NT2/D1 (cell line): ENCODE results near the gene IMMP2L.

Experiments
- DNase-seq: peaks from one replicate; pipeline ENCODE4 v3.0.0-alpha.2; 2011; ENCODE audit warnings: low read depth, low spot score
- H3K27me3 ChIP-seq: 2 replicates; pipeline ENCODE4 v1.6.0; 2011; ENCODE audit warnings: mild to moderate bottlenecking; ENCODE audit not compliant: insufficient read length, insufficient read depth
- H3K36me3 ChIP-seq: 2 replicates; pipeline ENCODE4 v1.6.1; 2011; ENCODE audit warnings: mild to moderate bottlenecking, low read length, mixed read lengths; ENCODE audit not compliant: insufficient read depth, insufficient read length
- H3K4me1 ChIP-seq: 2 replicates; pipeline ENCODE4 v1.5.1; 2011; ENCODE audit not compliant: insufficient read depth, insufficient read length
- H3K4me3 ChIP-seq: 2 replicates; pipeline ENCODE4 v1.5.1; 2011; ENCODE audit warnings: low read depth; ENCODE audit not compliant: insufficient read length
- H3K9ac ChIP-seq: 2 replicates; pipeline ENCODE4 v1.6.0; 2011; ENCODE audit warnings: low read depth; ENCODE audit not compliant: insufficient read length
- H3K9me3 ChIP-seq: 2 replicates; pipeline ENCODE4 v1.5.1; 2011; ENCODE audit warnings: mild to moderate bottlenecking, low read length; ENCODE audit not compliant: insufficient read depth
- SUZ12 ChIP-seq: IDR thresholded peaks from 2 replicates; pipeline ENCODE4 v1.6.1; 2011; ENCODE audit not compliant: insufficient read length, insufficient read depth; ENCODE audit errors: extremely low read depth
- YY1 ChIP-seq: IDR thresholded peaks from 2 replicates; pipeline ENCODE4 v1.6.1; 2011; ENCODE audit not compliant: insufficient read length, insufficient read depth
- ZNF274 ChIP-seq: IDR thresholded peaks from 2 replicates; pipeline ENCODE4 v1.6.1; 2011; ENCODE audit warnings: mild to moderate bottlenecking, low read depth, low read length

IMMP2L gene

GRCh38 chr7:111105269-111105668 lies 457.0 kb downstream of the IMMP2L start:
- Histone ChIP-seq H3K4me3 (no peak overlapping the region), H3K9me3 (no peaks in the 10 kb centered on the region), H3K36me3 (no peaks in the 10 kb centered on the region), H3K27me3 (no peaks in the 10 kb centered on the region), H3K4me1 (no peaks in the 10 kb centered on the region), H3K9ac (no peak overlapping the region)
- no peak for DNase-seq
- TF ChIP-seq YY1 (no peak), ZNF274 (no peak), SUZ12 (no peak)

GRCh38 chr7:111104710-111105109 lies 457.6 kb downstream of the IMMP2L start:
- Histone ChIP-seq H3K9ac (no peak overlapping the region), H3K4me3 (no peak overlapping the region)
- TF ChIP-seq ZNF274 = no peak
- no peak for TF ChIP-seq YY1

GRCh38 chr7:111103678-111104274 lies 458.5 kb downstream of the IMMP2L start:
- no peak overlapping the region for H3K4me3 ChIP-seq
- TF ChIP-seq SUZ12 (no peak), ZNF274 (no peak), YY1 (no peak)
- no peaks in the 10 kb centered on the region for H3K4me1 ChIP-seq
- no peaks in the 10 kb centered on the region for H3K27me3 ChIP-seq
- H3K9me3 ChIP-seq = no peaks in the 10 kb centered on the region
- DNase-seq = no peak
- no peak overlapping the region for H3K9ac ChIP-seq
- H3K36me3 ChIP-seq = no peaks in the 10 kb centered on the region

More at GRCh38 chr7:111104710-111105109, 457.6 kb downstream of the IMMP2L start:
- Histone ChIP-seq H3K9me3 (no peaks in the 10 kb centered on the region), H3K36me3 (no peaks in the 10 kb centered on the region), H3K27me3 (no peaks in the 10 kb centered on the region), H3K4me1 (no peaks in the 10 kb centered on the region)
- no peak for DNase-seq

GRCh38 chr7:111103136-111103535 lies 459.2 kb downstream of the IMMP2L start:
- H3K27me3 ChIP-seq = no peaks in the 10 kb centered on the region
- TF ChIP-seq YY1 = no peak
- no peak for TF ChIP-seq SUZ12
- TF ChIP-seq ZNF274 = no peak
- H3K9ac ChIP-seq = no peak overlapping the region
- no peaks in the 10 kb centered on the region for H3K9me3 ChIP-seq
- H3K36me3 ChIP-seq = no peaks in the 10 kb centered on the region
- H3K4me1 ChIP-seq = no peaks in the 10 kb centered on the region
- no peak for DNase-seq
- no peak overlapping the region for H3K4me3 ChIP-seq

- DNase-seq = no peak
- Histone ChIP-seq H3K27me3 (no peaks in the 10 kb centered on the region), H3K36me3 (no peaks in the 10 kb centered on the region), H3K9ac (no peak overlapping the region), H3K9me3 (no peaks in the 10 kb centered on the region), H3K4me1 (no peaks in the 10 kb centered on the region), H3K4me3 (no peak overlapping the region)
- TF ChIP-seq YY1 (no peak), SUZ12 (no peak), ZNF274 (no peak)
Observed at GRCh38 chr7:111101856-111102646, 460.2 kb downstream of the IMMP2L start.

- Histone ChIP-seq H3K27me3 (no peaks in the 10 kb centered on the region), H3K4me1 (no peaks in the 10 kb centered on the region), H3K9ac (no peak overlapping the region), H3K36me3 (no peaks in the 10 kb centered on the region), H3K9me3 (no peaks in the 10 kb centered on the region), H3K4me3 (no peak overlapping the region)
- no peak for DNase-seq
- TF ChIP-seq ZNF274 (no peak), SUZ12 (no peak), YY1 (no peak)
Observed at GRCh38 chr7:111098926-111099250, 463.4 kb downstream of the IMMP2L start.

GRCh38 chr7:111098011-111098925 lies 464.0 kb downstream of the IMMP2L start:
- no peaks in the 10 kb centered on the region for H3K9me3 ChIP-seq
- no peaks in the 10 kb centered on the region for H3K36me3 ChIP-seq
- no peak overlapping the region for H3K4me3 ChIP-seq
- no peak overlapping the region for H3K9ac ChIP-seq
- DNase-seq = peak; percentile 61
- no peak for TF ChIP-seq ZNF274
- no peak for TF ChIP-seq SUZ12
- TF ChIP-seq YY1 = no peak
- no peaks in the 10 kb centered on the region for H3K4me1 ChIP-seq
- no peaks in the 10 kb centered on the region for H3K27me3 ChIP-seq
